RKO (cell line): Measurements from ENCODE around the gene SRGAP3.
A peak's percentile ranks its signal among the peaks of the same experiment; 100 is the strongest.

Source experiments
- DNase-seq: peaks from one replicate; pipeline ENCODE4 v3.0.0-alpha.2; 2016; ENCODE audit warnings: low spot score

SRGAP3 gene

GRCh38 chr3:8985876-8986275 is 263.6 kb downstream of the SRGAP3 start:
- DNase-seq = no peak

GRCh38 chr3:8985411-8985831 is 264.0 kb downstream of the SRGAP3 start:
- DNase-seq = no peak

DNA sequence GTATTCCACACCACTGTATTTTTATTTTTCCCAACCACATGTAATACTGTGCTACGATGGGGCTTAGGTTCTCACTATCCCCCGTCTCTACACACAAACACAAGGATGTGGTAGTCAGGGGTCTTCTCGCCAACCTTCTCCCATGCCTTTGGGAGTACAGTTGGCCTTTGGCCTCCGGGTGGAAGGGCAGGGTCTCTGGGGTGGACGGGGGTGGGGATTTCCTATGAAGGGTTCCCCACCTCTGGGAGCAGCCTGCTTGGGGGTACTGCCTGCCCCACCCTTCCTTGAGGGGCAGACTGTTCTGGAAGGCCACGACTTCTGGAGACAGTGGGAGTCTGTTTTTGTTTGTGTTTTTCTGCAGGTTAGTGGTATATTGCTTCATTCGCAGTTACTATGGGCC is 264.9 kb downstream of the SRGAP3 start:
- no peak for DNase-seq

- no peak for DNase-seq
Observed at GRCh38 chr3:8984081-8984480, 265.4 kb downstream of the SRGAP3 start.

DNA sequence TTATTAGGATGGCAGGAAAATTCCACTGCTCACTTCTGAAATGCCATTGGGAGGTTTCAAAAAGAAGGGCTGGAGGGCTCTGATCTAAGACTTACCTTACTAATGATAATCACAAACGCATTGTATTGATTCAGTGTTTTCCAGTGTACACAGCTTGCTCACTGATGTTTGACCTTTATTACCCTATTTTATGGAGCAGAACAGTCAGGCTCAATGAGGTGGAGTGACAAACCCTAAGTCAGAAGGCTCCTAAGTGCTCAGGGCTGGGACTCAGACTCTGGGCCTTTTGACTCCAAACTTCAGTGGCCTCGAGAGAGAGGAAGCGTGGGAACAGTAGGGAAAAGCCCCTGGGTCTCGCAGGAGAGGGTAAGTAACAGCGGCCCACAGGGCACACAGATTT is 265.9 kb downstream of the SRGAP3 start:
- DNase-seq = no peak

GRCh38 chr3:8983026-8983425 is 266.4 kb downstream of the SRGAP3 start:
- DNase-seq = no peak

- DNase-seq = no peak
Observed at GRCh38 chr3:8982509-8982908, 266.9 kb downstream of the SRGAP3 start.

GRCh38 chr3:8981700-8982099 is 267.7 kb downstream of the SRGAP3 start:
- no peak for DNase-seq

DNA sequence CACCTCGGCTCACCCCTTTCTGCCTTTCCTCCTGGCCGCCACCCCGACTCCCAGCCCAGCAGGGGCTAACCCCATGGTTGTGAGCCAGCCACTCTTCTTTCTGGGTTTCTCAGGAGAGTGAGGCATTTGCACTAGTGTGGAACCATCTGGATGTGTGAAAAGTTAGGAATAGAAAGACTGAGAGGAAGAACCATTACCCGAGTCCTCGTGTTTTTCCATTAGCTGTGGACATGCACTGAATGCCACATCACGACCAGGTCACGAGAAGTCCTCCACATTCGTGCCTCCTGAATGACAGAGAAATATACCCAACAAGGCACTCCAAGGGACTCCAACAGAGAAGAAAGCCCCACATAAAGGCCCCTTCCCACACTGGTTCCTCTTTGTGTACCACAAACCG is 268.1 kb downstream of the SRGAP3 start:
- no peak for DNase-seq

DNA sequence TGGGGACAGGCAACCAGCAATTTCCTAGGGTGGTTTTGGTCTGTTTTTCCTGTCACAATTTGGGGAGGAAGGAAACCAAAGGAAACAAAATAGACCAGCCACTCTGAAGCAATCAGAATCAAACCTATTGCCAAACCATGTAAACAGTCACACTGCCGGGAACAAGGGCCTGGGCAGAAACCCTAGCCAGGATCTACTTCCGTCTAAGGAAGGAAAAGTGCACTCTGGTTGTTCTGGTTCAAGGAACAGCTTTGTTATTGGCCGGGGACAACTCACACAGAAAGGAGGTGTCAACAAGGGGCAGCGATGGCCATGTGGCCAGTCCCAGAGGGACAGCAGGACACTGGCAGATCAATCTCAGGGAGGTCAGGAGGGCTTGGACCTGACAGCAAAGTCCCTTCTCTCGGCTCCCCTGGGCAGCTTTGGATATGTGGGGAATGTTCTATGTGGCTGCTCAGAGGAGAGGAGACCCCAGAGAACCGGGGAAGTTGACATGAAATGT is 268.6 kb downstream of the SRGAP3 start:
- no peak for DNase-seq

DNA sequence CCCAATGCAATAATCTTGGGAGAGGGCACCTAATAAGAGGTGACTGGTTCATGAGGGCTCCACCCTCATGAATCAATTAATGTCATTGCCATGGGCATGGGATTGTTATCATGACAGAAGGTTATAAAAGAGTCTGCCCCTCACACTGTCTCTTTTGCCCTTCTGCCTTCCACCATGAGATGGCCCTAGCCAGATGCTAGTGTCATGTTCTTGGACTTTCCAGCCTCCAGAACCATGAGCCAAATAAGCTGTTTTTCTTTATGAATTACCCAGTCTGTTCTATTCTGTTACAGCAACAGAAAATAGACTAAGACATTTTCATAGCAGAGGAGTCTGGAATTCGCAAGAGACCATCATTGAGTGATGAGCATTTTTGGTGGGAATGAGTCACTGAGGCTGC is 270.2 kb downstream of the SRGAP3 start:
- no peak for DNase-seq

GRCh38 chr3:8978551-8978950 is 270.9 kb downstream of the SRGAP3 start:
- no peak for DNase-seq

GRCh38 chr3:8976540-8977182 is 272.8 kb downstream of the SRGAP3 start:
- DNase-seq = no peak

GRCh38 chr3:8975081-8976020 is 274.1 kb downstream of the SRGAP3 start:
- no peak for DNase-seq

DNA sequence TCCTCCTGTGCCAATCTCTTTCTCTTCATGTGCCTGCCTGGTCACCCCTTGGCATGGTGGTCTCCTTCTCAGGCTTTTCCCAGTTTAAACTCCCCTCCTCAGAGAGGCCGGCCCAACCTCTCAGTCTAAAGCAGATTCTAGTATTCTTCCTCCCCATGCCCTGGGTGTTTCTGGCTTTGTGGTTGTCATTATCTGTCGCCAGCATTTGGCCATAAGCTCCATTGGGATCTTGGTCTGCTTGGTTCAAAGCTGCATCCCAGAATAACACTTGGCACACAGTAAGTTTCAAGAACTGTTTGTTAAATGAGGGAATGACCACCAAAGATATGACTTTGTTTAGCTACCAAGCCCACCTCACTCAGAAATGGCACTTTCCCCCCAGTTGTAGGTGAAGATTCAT is 275.0 kb downstream of the SRGAP3 start:
- DNase-seq = no peak

DNA sequence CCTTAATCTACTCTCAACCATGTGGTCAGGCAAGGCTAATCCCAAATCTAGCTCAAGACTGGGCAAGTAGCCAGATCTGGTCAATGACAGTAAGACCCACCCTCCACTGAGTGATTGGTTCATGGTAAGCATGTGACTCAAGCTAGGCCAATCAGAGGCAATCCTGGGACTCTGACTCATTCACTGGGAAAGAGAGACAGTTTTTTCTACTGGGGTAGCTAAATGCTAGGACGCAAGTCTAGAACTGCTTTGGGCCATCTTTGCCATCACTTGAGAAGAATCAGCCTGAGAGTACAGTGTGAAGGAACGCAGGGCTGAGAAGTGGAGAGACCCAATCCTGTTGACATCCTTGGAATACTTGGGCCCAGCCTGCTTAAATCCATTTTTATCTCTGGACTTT is 276.8 kb downstream of the SRGAP3 start:
- DNase-seq = peak; percentile 52

DNA sequence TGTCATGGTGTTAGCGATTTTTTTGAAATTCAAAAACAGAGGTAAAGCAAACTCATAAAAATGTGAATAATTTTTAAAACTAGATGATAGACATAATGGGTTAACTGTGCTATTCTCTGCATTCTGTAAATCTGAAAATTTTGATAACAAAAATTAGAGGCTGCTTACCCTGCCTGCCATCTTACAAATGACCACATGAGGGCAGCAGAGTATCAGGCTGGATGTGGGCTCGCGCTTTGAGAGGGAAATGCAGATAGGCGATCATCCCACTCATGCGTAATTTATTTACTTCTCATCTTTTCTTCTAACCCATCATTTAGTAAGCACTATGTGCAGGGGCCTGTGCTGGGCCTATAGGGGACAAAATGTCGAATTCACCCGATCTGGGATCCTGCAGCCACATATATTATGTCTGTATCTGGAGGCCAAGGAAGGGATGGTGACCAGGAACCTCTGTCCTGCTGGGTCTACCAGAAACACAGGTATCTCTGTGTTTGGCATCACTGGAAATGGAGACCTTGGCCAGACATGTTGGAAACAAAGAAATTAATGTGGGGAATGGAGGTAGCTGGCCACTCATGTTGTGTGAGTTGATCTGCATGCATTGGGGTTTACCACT is 278.4 kb downstream of the SRGAP3 start:
- peak; percentile 60 for DNase-seq

DNA sequence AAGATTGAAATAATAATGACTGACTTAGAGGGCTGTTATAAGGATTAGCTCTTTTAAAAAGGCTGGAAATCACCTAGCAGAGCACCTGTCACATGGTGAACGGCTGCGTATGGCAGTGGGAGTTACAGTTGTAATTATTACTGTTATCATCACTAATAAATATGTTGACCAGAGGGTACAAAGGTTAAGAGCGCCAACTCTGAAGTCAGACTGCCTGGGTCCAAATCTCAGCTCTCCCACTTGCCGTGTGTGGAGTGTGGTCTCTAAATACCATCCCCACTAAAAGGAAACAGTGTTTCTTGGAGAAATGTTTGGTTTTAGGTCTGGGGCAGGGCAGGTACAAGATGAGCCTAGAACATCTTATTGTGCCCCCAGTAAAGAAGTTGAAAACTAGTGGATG is 280.2 kb downstream of the SRGAP3 start:
- DNase-seq = no peak

GRCh38 chr3:8968375-8968882 is 281.0 kb downstream of the SRGAP3 start:
- DNase-seq = no peak

DNA sequence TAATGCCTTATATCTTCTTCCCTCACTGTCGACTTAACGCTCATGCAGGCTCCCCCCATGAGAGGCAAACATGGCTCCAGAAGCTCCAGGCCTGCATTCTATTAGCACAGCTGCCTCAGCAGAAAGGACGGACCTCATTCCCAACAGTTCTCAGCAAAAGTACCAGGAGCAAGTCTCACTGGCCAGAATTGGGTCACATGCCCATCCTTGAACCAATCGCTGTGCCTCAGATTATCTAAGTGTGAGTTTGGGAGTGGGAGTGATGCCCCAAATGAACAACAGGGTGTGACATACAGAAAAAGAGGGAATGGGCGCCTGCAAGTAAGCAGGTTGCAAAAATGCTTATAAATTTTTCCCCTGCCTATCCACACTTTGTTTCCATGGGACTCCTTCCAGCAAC is 281.9 kb downstream of the SRGAP3 start:
- no peak for DNase-seq

- DNase-seq = no peak
Observed at GRCh38 chr3:8966820-8967348, 282.6 kb downstream of the SRGAP3 start.

DNA sequence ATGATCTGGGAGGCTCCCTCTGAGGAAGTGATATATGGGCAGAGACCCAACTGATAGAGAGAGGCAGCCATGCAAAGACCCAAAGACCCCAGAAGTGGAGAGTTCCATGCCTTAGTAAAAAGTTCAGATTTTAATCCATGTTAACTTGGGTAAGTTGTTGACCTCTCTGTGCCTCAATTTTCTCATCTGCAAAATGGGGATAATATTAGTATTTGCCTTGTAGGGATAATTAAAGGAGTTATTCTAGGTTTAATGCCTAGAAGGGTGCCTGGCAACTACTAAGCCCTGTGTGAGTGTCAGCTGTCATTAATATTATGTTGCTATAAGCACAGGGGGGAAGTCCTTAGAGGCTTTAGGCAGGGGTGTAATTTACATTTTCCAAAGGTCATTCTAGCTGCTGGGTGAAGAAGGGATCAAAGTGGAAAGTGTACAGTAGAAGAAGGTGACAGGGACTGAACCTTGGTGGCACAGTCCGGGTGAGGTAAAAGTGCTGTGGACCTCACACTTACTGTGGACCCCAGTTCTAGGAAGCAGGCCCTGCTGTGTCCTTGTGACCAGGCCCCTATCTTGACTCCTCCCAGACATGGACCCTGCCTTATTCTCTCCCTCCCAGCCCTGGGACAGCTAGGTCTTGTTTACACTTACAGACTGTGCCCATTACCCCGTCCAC is 283.2 kb downstream of the SRGAP3 start:
- no peak for DNase-seq
